ENCODE results near the gene GIPR. TPM values are rescaled to one million over a fixed set of nuclear protein-coding genes. Genes with fewer than 3 reads are reported as not detected.
"Not testable (repeated sequence)": the region's sequence is repeated elsewhere in the genome, so short reads cannot be mapped to it uniquely, and the experiment has no call there.

GIPR gene
- total RNA-seq, 1 donor from 2014 or later = 0.69 TPM

- Mint-ChIP-seq H3K4me1 (peaks cover 17% of the 10 kb centered on the region), H3K27ac (no peak overlapping the region), H3K4me3 (peak overlapping the region; percentile 77), H3K36me3 (ENCODE audit: low read depth) (peaks cover 34% of the 10 kb centered on the region), H3K9me3 (no peaks in the 10 kb centered on the region), H3K27me3 (peaks cover 7% of the 10 kb centered on the region)
- TF ChIP-seq CTCF (IDR thresholded peaks at IDR 0.05) = peak; percentile 69
- intact Hi-C loops (cut with micrococcal nuclease) = loop anchor here (1.0 to 10.0 kb wide), 6 partner anchors 11 to 257 kb away; partner anchors contain the start of genes ERCC1 and QPCTL
- CTCF ChIA-PET = interaction anchor here (1.2 to 2.4 kb wide), 3 partner anchors 11 to 42 kb away, joined by 3 to 13 read pairs (median 3); partner anchors contain the start of genes EML2, QPCTL and SNRPD2
- POLR2A ChIA-PET = interaction anchor here (2.9 kb wide), 1 partner anchor 10 kb away, joined by 21 read pairs; the partner anchor contains the start of genes QPCTL and SNRPD2
- ATAC-seq (ENCODE audit: low read depth) = peak; percentile 92
- peak; percentile 92 for DNase-seq
Measured at GRCh38 chr19:45681391-45682015, 13.5 kb downstream of the GIPR start.

- H3K4me3 Mint-ChIP-seq = no peak overlapping the region
- peaks cover 40% of the 10 kb centered on the region for H3K36me3 Mint-ChIP-seq (ENCODE audit: low read depth)
- no peak for TF ChIP-seq CTCF (IDR thresholded peaks at IDR 0.05)
- peaks cover 12% of the 10 kb centered on the region for H3K4me1 Mint-ChIP-seq
- ChIA-PET POLR2A (interaction anchor here (0.6 to 2.9 kb wide), 5 partner anchors 10 to 70 kb away, joined by 4 to 21 read pairs (median 4); partner anchors contain the start of genes QPCTL and SNRPD2), CTCF (interaction anchor here (2.4 kb wide), 1 partner anchor 10 kb away, joined by 13 read pairs; the partner anchor contains the start of genes QPCTL and SNRPD2)
- no peak overlapping the region for H3K27ac Mint-ChIP-seq
- no peaks in the 10 kb centered on the region for H3K9me3 Mint-ChIP-seq
- peaks cover 7% of the 10 kb centered on the region for H3K27me3 Mint-ChIP-seq
- ATAC-seq (ENCODE audit: low read depth) (no peak), DNase-seq (no peak)
- intact Hi-C loops (cut with micrococcal nuclease) = loop anchor here (10.0 kb wide), 1 partner anchor 257 kb away; the partner anchor contains the start of gene ERCC1
Measured at GRCh38 chr19:45682117-45682516, 14.1 kb downstream of the GIPR start.

GRCh38 chr19:45682908-45683307, 14.9 kb downstream of the GIPR start:
- Mint-ChIP-seq H3K27ac (no peak overlapping the region), H3K9me3 (no peaks in the 10 kb centered on the region), H3K4me3 (no peak overlapping the region), H3K36me3 (ENCODE audit: low read depth) (peaks cover 48% of the 10 kb centered on the region), H3K27me3 (peaks cover 2% of the 10 kb centered on the region), H3K4me1 (peaks cover 6% of the 10 kb centered on the region)
- ATAC-seq (ENCODE audit: low read depth) (no peak), DNase-seq (no peak)
- ChIA-PET CTCF (interaction anchor here (2.4 kb wide), 1 partner anchor 9 kb away, joined by 13 read pairs; the partner anchor contains the start of genes QPCTL and SNRPD2), POLR2A (interaction anchor here (0.6 to 2.9 kb wide), 5 partner anchors 9 to 70 kb away, joined by 4 to 21 read pairs (median 4); partner anchors contain the start of genes QPCTL and SNRPD2)
- TF ChIP-seq CTCF (IDR thresholded peaks at IDR 0.05) = no peak
- intact Hi-C loops (cut with micrococcal nuclease) = loop anchor here (10.0 kb wide), 1 partner anchor 258 kb away; the partner anchor contains the start of gene ERCC1

- H3K27me3 Mint-ChIP-seq; DNase-seq; H3K4me3 Mint-ChIP-seq; H3K9me3 Mint-ChIP-seq; H3K27ac Mint-ChIP-seq; ATAC-seq (ENCODE audit: low read depth): not testable (repeated sequence)
- Mint-ChIP-seq H3K36me3 (ENCODE audit: low read depth) (peaks cover 61% of the 10 kb centered on the region), H3K4me1 (peaks cover 12% of the 10 kb centered on the region)
- ChIA-PET POLR2A (interaction anchor here (0.6 to 0.7 kb wide), 2 partner anchors 164 to 898 kb away, joined by 3 to 4 read pairs; no protein-coding TSS in a partner anchor), CTCF (interaction anchor here (1.2 kb wide), 1 partner anchor 206 kb away, joined by 3 read pairs; no protein-coding TSS in a partner anchor)
- intact Hi-C loops (cut with micrococcal nuclease) = loop anchor here (10.0 kb wide), 1 partner anchor 260 kb away; the partner anchor contains the start of gene ERCC1
Measured at GRCh38 chr19:45685045-45685444, 17.0 kb downstream of the GIPR start.

GRCh38 chr19:45687599-45687998, 19.6 kb downstream of the GIPR start:
- POLR2A ChIA-PET = interaction anchor here (0.6 to 1.8 kb wide), 3 partner anchors 10 to 101 kb away, joined by 3 to 18 read pairs (median 5); no protein-coding TSS in a partner anchor

More at GRCh38 chr19:45687599-45687998, 19.6 kb downstream of the GIPR start:
- intact Hi-C loops (cut with micrococcal nuclease) = loop anchor here (10.0 kb wide), 1 partner anchor 263 kb away; the partner anchor contains the start of gene ERCC1
- H3K36me3 Mint-ChIP-seq (ENCODE audit: low read depth) = peaks cover 70% of the 10 kb centered on the region
- no peaks in the 10 kb centered on the region for H3K9me3 Mint-ChIP-seq
- H3K4me1 Mint-ChIP-seq = peaks cover 23% of the 10 kb centered on the region
- CTCF ChIA-PET = no interaction called here
- no peaks in the 10 kb centered on the region for H3K27me3 Mint-ChIP-seq
- no peak for TF ChIP-seq CTCF (IDR thresholded peaks at IDR 0.05)
- no peak for DNase-seq
- no peak overlapping the region for H3K27ac Mint-ChIP-seq
- no peak overlapping the region for H3K4me3 Mint-ChIP-seq
- no peak for ATAC-seq (ENCODE audit: low read depth)

Data from activated B cell treated with CpG ODN at 0.5 μM for 24 hours (primary cell).